Activated CD4-positive, alpha-beta T cell treated with anti-CD3 and anti-CD28 coated beads, Interleukin-2, Interleukin-4, amounts not matched to agents 100 ng/mL and 50 ng/mL, durations not matched to agents 16 hours and 8 hours (primary cell): ENCODE measurements around the gene SDCBP2.
"Not testable (repeated sequence)": the region's sequence is repeated elsewhere in the genome, so short reads cannot be mapped to it uniquely, and the experiment has no call there.

ENCODE experiments used
- DNase-seq: peaks from one replicate; pipeline ENCODE4 v3.0.0-alpha.2; 2020; ENCODE audit warnings: low spot score

The SDCBP2 gene

DNA sequence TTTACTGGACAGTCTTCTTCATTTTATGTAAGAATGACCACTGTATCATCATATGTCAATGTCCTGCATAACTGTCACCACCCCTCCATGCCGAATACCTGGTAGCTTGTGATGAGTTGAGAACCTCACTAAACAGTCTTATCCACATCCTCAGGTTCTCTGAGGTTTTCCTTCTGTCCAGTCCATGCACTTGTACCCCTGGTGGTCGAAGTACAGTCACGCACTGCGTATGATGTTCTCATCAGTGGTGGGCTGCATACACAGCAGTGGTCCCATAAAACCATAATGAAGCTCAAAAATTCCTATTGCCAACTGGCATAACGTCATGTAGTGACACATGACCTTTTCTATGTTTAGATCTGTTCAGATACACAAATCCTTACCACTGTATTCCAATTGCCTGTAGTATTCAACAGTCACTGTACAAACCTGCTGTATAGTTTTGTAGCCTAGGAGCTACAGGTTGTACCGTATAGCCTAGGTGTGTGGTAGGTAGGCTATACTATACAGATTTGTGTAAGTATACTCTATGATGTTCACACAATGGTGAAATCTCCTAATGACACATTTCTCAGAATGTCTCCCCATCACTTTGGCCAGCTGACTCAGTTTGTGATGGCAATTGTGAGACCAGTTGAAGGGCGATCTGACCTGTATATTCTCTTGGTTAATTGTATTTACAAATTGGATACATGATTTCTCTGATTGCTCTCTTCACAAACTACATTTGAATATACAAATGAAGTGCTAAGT, 31.3 kb upstream of the SDCBP2 start:
- peak; percentile 42 for DNase-seq

DNA sequence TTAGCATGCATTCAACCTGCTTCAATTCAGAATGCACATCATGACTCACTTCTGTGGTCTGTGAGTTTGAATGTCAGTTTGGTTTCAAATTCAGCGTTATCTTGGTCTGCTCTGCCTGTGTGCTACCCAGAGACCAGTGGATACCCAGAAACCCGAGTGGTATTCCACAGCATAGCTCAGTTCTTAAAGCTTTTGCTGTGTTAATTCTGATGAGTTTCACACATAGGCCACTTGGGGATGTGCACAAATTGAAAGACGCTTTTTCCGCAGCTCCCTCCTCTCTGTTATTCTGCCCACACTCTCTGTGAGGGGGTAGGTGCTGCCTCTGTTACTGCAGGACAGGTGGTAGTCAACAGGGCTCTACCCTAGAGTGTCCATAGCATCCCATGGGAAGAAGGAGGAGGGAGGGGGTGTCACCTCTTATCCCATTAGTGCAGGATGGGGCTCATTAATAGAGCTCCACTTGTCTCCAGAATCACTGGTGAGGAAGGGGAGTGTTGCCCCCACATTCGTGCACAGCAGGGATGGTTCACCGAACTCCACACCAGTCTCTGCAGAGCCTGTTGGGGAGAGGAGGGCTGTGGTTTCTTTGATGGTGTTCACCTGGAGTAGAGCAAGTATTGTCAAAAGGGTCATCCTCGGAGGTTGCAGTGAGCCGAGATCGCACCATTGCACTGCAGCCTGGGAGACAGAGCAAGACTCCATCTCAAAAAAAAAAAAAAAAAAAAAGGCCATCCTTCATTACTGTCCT, 29.2 kb upstream of the SDCBP2 start:
- peak; percentile 90 for DNase-seq

- DNase-seq = no peak
Observed at GRCh38 chr20:1353956-1354355, 25.0 kb upstream of the SDCBP2 start.

DNA sequence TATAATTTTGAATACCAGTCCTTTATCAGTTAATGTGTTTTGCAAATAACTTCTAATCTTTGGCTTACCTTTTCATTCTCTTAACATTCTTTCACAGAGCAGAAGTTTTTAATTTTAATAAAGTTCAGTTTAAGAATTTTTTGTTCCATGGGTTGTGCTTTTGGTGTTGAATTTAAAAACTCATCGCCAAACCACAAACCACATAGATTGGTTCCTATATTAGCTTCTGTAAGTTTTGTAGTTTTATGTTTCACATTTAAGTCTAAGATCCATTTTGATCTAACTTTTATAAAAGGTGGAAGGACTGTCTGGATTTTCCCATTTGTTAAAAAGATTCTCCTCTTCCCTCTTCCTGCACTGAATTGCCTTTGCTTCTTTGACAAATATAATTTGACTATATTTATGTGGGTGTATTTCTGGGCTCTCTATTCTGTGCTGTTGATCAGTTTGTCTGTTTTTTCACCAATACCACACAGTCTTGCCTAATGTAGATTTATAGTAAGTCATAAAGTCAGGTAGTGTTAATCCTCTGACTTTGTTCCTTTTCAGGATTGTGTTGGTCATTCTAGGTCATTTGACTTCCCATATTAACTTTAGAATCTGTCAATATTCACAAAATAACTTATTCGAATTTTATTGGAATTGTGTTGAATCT, 17.5 kb upstream of the SDCBP2 start:
- no peak for DNase-seq

- no peak for DNase-seq
Observed at GRCh38 chr20:1345756-1346093, 16.8 kb upstream of the SDCBP2 start.

- DNase-seq = no peak
Observed at GRCh38 chr20:1345030-1345755, 16.3 kb upstream of the SDCBP2 start.

- not testable (repeated sequence) for DNase-seq
Observed at GRCh38 chr20:1343446-1344124, 14.6 kb upstream of the SDCBP2 start.

GRCh38 chr20:1341561-1342265, 12.8 kb upstream of the SDCBP2 start:
- DNase-seq = no peak

GRCh38 chr20:1338801-1339200, 9.9 kb upstream of the SDCBP2 start:
- DNase-seq = no peak

- DNase-seq = no peak
Observed at GRCh38 chr20:1338096-1338495, 9.2 kb upstream of the SDCBP2 start.

DNA sequence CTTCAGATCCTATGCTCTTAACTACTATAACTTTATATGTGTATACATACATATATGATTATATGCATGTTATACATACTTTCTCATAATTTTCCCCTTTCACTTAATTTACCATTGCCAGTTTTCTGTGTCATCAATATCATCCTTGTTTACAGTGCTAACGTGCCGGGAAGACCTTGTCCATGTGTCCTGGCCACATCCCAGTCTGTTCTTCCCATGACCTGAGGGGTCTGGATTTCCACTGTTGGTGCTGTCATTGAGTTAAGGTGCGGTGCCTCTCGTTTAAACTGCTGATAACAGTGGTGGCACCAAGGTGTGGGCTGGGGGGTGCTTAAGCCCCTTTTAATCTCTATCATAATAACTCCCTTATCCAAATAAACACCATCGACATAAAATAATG, 8.5 kb upstream of the SDCBP2 start:
- DNase-seq = no peak

DNA sequence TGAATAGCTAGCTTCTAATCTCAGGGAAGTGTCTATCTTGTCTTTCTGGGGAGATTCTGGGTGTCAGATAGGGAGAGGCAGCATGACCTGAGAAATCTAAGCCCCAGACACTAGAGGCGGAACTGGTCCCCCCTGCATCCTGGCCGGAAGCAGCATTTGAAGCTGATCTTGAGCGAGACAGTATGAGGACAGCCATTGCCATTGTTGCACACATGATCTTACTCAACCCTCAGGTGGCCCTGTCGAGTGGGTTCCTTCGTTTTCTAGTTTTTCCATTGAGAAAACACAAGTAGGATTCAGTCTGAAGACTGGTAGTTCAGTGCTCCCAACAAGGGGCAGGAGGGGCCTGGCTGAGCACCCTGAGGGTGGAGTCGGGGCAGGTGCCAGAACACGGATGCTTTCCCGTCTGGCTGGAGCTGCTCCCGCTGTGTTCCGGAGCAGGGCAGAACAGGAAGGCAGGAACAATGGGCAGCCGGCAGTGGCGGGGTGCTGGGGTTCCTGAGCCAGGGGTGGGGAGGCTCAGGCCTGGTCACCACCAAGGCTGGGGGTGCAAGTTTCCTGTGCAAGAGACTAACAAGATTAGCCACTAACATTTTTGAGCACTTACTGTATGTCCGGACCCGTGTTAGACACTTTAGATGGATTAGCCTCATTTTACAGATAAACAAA, 7.9 kb upstream of the SDCBP2 start:
- DNase-seq = no peak

- no peak for DNase-seq
Observed at GRCh38 chr20:1335961-1336698, 7.2 kb upstream of the SDCBP2 start.

- no peak for DNase-seq
Observed at GRCh38 chr20:1334761-1335160, 5.8 kb upstream of the SDCBP2 start.

GRCh38 chr20:1334370-1334731, 5.4 kb upstream of the SDCBP2 start:
- DNase-seq = no peak

DNA sequence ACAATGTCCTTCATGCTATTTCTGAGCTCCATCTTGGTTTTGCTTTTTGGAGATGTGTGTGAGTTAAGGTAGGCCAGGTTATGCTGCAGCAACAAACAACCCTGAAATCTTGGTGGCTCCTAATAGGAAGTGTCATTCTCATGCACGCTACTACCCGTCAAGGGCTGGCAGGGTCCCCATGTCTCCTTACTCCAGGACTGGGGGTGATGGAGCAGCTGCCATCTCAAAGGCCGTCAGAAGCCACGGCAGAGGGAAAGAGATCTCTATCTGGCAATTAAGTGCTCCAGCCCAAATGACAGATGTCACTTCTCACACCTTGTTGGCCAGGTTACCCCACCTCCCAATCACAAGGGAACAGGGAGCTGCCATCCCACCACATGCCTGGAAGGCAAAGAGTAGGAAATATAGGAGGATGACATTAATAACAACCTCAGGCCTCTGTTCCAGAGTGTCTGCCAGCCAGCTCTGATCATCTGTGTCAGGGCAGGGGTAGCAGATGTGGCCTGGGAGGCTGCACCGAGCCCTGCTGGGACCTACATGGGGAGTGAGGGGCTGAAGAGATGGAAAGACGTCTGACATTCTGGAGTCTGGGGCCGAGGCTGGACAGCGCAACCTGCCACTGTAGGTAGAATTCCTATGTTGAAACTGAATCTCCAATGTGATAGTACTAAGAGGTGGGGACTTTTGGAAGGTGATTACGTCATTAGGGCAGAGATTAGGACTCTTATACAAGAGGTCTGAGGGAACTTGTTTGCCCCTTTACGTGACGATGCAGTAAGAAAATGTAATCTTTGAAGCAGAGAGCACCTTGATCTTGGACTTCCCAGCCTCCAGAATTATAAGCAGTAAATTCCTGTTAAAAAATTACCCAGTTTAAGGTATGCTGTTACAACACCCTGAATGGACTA, 4.8 kb upstream of the SDCBP2 start:
- no peak for DNase-seq

GRCh38 chr20:1332749-1333300, 3.9 kb upstream of the SDCBP2 start:
- no peak for DNase-seq

DNA sequence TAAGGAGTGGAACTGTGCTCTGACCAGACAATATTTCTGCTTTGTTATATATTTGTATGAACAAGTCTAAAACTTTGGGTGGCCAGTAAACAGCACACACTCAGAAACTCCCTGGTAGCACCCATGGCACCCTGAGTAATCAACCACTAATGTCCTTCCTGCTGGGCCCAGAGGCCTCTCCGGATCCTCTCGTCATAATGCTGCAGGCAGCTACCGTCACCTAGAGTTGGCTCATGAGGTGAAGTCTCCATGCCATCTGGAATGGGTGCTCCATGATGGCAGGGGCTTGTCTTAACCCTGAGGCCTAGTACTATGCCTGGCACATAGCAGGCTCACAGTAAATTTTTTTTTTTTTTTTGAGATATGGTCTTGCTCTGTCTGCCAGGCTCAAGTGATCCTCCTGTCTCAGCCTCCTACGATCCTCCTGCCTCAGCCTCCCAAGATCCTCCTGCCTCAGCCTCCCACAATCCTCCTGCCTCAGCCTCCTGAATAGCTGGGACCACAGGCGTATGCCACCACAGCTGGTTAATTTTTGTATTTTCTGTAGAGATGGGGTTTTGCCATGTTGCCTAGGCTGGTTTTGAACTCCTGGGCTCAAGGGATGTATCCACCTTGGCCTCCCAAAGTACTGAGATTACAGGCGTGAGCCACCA, 3.0 kb upstream of the SDCBP2 start:
- no peak for DNase-seq
